Liver (tissue), 9 donors: ENCODE measurements around the gene TYW1. TPM values are rescaled to one million over a fixed set of nuclear protein-coding genes. Genes with fewer than 3 reads are reported as not detected.

Experiments
- DNase-seq: peaks from one replicate; pipeline ENCODE4 v3.0.0-alpha.2; 2017; ENCODE audit warnings: low spot score
- H3K27ac ChIP-seq, 2 donors: one replicate each; pipeline ENCODE4 v1.7.0; 2013; ENCODE audit warnings: inconsistent platforms in 2 of 2, low read length in 2 of 2, control low read depth in 1 of 2, low read depth in 1 of 2, mild to moderate bottlenecking in 1 of 2
- H3K27me3 ChIP-seq, 4 donors: one replicate each; pipeline versions ENCODE4 v1.6.1 to v1.7.0; 2013; ENCODE audit warnings: low read length in 3 of 4, inconsistent platforms in 1 of 4, mild to moderate bottlenecking in 1 of 4, moderate library complexity in 1 of 4; ENCODE audit not compliant: control insufficient read depth in 4 of 4, insufficient read depth in 4 of 4
- H3K36me3 ChIP-seq, 4 donors: one replicate each; pipeline versions ENCODE4 v1.6.1 to v1.7.0; 2013; ENCODE audit warnings: low read length in 3 of 4, mild to moderate bottlenecking in 3 of 4, low read depth in 1 of 4, moderate library complexity in 1 of 4; ENCODE audit not compliant: control insufficient read depth in 4 of 4, insufficient read depth in 3 of 4
- H3K4me1 ChIP-seq, 4 donors: one replicate each; pipeline versions ENCODE4 v1.6.1 to v1.7.0; 2013; ENCODE audit warnings: low read length in 3 of 4, mild to moderate bottlenecking in 3 of 4, moderate library complexity in 1 of 4; ENCODE audit not compliant: control insufficient read depth in 4 of 4, insufficient read depth in 4 of 4
- H3K4me3 ChIP-seq, 3 donors: one replicate each; pipeline versions ENCODE4 v1.6.1 to v1.7.0; 2013; ENCODE audit warnings: low read length in 3 of 3, control low read depth in 1 of 3, low read depth in 1 of 3, mild to moderate bottlenecking in 1 of 3
- H3K9ac ChIP-seq, 2 donors: one replicate each; pipeline ENCODE4 v1.7.0; 2013; ENCODE audit warnings: low read length in 2 of 2, mild to moderate bottlenecking in 2 of 2, moderate library complexity in 2 of 2, control low read depth in 1 of 2, low read depth in 1 of 2
- H3K9me3 ChIP-seq, 4 donors: one replicate each; pipeline versions ENCODE4 v1.6.1 to v1.7.0; 2013; ENCODE audit warnings: low read length in 3 of 4; ENCODE audit not compliant: control insufficient read depth in 4 of 4
- EGR1 ChIP-seq, 2 donors: IDR thresholded peaks; 2 replicates each; pipeline ENCODE4 v1.6.1; 2016 to 2018; ENCODE audit warnings: antibody characterized with exemption in 2 of 2, low read depth in 2 of 2
- FOXA1 ChIP-seq: IDR thresholded peaks from 2 replicates; pipeline ENCODE4 v1.6.1; 2016; ENCODE audit warnings: antibody characterized with exemption
- FOXA2 ChIP-seq: IDR thresholded peaks from 2 replicates; pipeline ENCODE4 v1.6.1; 2016; ENCODE audit warnings: antibody characterized with exemption
- HNF4A ChIP-seq, 2 donors: conservative IDR thresholded peaks; 2 replicates each; pipeline ENCODE4 v1.6.1; 2016; ENCODE audit warnings: antibody characterized with exemption in 2 of 2, mild to moderate bottlenecking in 2 of 2
- HNF4G ChIP-seq: IDR thresholded peaks from 2 replicates; pipeline ENCODE4 v1.6.1; 2016; ENCODE audit warnings: antibody characterized with exemption
- JUND ChIP-seq, 2 donors: IDR thresholded peaks; 2 replicates each; pipeline ENCODE4 v1.6.1; 2016; ENCODE audit warnings: antibody characterized with exemption in 2 of 2
- MAX ChIP-seq: IDR thresholded peaks from 2 replicates; pipeline ENCODE4 v1.6.1; 2016; ENCODE audit warnings: antibody characterized with exemption
- NR2F2 ChIP-seq: IDR thresholded peaks from 2 replicates; pipeline ENCODE4 v1.6.1; 2016; ENCODE audit warnings: antibody characterized with exemption
- RAD21 ChIP-seq, 2 donors: IDR thresholded peaks; 2 replicates each; pipeline ENCODE4 v1.6.1; 2016; ENCODE audit warnings: antibody characterized with exemption in 2 of 2, mild to moderate bottlenecking in 2 of 2
- REST ChIP-seq: IDR thresholded peaks from 2 replicates; pipeline ENCODE4 v1.6.1; 2016; ENCODE audit warnings: antibody characterized with exemption, mild to moderate bottlenecking
- RXRA ChIP-seq, 2 donors: IDR thresholded peaks; 2 replicates each; pipeline ENCODE4 v1.6.1; 2017 to 2018; ENCODE audit warnings: antibody characterized with exemption in 2 of 2, mild to moderate bottlenecking in 1 of 2
- SP1 ChIP-seq: IDR thresholded peaks from 2 replicates; pipeline ENCODE4 v1.6.1; 2018; ENCODE audit warnings: antibody characterized with exemption, mild to moderate bottlenecking
- TAF1 ChIP-seq: conservative IDR thresholded peaks from 2 replicates; pipeline ENCODE4 v1.6.1; 2016; ENCODE audit warnings: antibody characterized with exemption, mild to moderate bottlenecking
- YY1 ChIP-seq: IDR thresholded peaks from 2 replicates; pipeline ENCODE4 v1.6.1; 2016; ENCODE audit warnings: antibody characterized with exemption, mild to moderate bottlenecking
- ZBTB33 ChIP-seq: IDR thresholded peaks from 2 replicates; pipeline ENCODE4 v1.6.1; 2016; ENCODE audit warnings: antibody characterized with exemption
- WGBS: extraction: QIAGEN DNeasy Blood & Tissue Kit; methylation state at CpG from one replicate; pipeline ENCODE4 v1.1.7; 2013; 5-methylcytosine and 5-hydroxymethylcytosine counted together
- polyA plus RNA-seq, 2 donors: library from polyadenylated mRNA; stranded (reverse) in 1 of 2; unstranded in 1 of 2; fragments of 200-250 nt in 1 of 2; fragments of >200 nt in 1 of 2; fragmentation: Nextera tagmentation in 1 of 2; extraction: Ambion mirVana in 1 of 2; gene quantifications; one replicate each; pipeline versions ENCODE4 v1.2.1 to v1.2.3, GENCODE V29; 2013 to 2015
- total RNA-seq, 2 donors: library from RNA; depleted of rRNA; stranded (reverse); fragments of >200 nt; gene quantifications; one replicate each; pipeline ENCODE4 v1.2.3, GENCODE V29; 2014
- TF ChIP-seq, protein P1 (sequence below): IDR thresholded peaks from 2 replicates; pipeline ENCODE4 v1.6.1; 2016; ENCODE audit warnings: antibody characterized with exemption
- donor health status: healthy.
- donor health status: healthy.
- donor health status: healthy.
- donor health status: healthy.
- donor health status: healthy.

The TYW1 gene
- total and polyA plus RNA-seq, 4 donors = 6.7 to 16.6 (median 9.9) TPM

DNA sequence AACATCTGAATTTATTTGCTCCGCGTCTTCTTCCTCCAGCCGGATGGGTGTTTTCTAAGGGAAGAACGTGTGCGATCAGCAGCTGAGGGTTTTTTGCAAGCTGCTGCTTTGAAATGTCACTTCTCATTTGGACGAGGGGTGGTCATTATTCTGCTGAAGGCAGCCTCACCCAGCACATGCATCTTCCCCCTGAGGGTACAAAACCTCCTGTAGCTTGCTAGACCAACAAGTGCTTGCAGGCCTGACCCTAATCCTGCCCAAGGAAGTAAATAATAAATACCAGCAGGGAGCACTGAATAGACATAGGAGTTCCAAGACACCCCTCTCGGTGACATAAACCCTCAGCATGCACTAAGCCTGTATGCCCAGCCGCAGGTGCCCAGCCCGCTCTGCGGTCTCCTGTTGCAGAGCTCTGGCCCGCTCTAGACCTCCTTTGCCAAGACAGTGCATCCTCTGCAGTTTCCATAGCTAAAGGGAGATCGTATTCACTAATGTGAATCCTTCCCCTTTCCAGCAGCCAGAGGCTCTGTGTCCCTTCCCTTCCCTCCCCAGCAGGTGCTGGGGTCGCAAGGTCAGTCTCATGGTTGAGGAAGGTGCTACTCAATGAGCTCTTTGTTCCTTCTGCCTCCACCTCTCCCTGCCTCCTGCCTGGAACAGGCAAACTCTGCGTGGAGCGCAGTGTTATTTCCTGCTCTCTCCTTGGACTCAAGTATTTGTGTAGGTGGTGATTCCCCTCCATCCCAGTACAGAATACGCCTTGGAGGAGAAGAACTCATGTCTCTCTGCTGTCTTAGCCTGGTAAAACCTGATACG lies 37.9 kb upstream of the TYW1 start:
- Histone ChIP-seq H3K27me3 (no peaks in the 10 kb centered on the region), H3K4me3 (no peak overlapping the region), H3K27ac (no peak overlapping the region), H3K9me3 (no peaks in the 10 kb centered on the region), H3K9ac (no peak overlapping the region), H3K4me1 (no peaks in the 10 kb centered on the region), H3K36me3 (peaks cover 11 to 50% (median 31%) of the 10 kb centered on the region in 4 donors)
- TF ChIP-seq SP1 = no peak
- no peak for TF ChIP-seq NR2F2
- no peak for TF ChIP-seq MAX
- no peak for TF ChIP-seq HNF4G
- no peak for TF ChIP-seq TAF1
- TF ChIP-seq, protein P1, sequence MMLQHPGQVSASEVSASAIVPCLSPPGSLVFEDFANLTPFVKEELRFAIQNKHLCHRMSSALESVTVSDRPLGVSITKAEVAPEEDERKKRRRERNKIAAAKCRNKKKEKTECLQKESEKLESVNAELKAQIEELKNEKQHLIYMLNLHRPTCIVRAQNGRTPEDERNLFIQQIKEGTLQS = no peak
- TF ChIP-seq FOXA2 = no peak
- TF ChIP-seq FOXA1 = no peak
- TF ChIP-seq EGR1 (IDR thresholded peaks at IDR 0.05; ENCODE audit: low read depth in 2 of 2) = no peak
- TF ChIP-seq ZBTB33 = no peak
- TF ChIP-seq HNF4A (conservative IDR thresholded peaks at IDR 0.05) = no peak
- 94% methylated on average over 17 of the region's 17 CpGs for WGBS
- no peak for DNase-seq

DNA sequence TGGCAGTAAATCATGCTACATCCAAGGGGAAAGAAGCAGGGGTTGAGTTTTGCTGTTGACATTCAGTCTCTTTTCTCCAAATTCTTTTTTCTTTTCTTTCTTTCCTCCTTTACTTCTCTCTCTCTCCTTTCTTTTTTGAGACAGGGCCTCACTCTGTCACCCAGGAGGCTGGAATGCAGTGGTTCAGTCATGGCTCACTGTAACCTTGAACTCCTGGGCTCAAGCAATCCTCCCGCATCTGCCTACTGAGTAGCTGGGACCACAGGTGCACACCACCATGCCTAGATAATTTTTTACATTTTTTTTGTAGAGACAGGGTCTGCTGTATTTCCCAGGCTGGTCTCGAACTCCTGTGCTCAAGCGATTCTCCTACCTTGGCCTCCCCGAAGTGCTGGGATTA lies 36.4 kb upstream of the TYW1 start:
- H3K27ac ChIP-seq = no peak overlapping the region
- no peak for TF ChIP-seq YY1
- no peak for TF ChIP-seq ZBTB33
- no peaks in the 10 kb centered on the region for H3K27me3 ChIP-seq
- DNase-seq = no peak
- 97% methylated on average over 4 of the region's 4 CpGs for WGBS
- H3K36me3 ChIP-seq = peaks cover 6 to 39% (median 21%) of the 10 kb centered on the region in 4 donors
- H3K9me3 ChIP-seq = no peaks in the 10 kb centered on the region
- no peaks in the 10 kb centered on the region for H3K4me1 ChIP-seq
- H3K9ac ChIP-seq = no peak overlapping the region
- no peak overlapping the region for H3K4me3 ChIP-seq

DNA sequence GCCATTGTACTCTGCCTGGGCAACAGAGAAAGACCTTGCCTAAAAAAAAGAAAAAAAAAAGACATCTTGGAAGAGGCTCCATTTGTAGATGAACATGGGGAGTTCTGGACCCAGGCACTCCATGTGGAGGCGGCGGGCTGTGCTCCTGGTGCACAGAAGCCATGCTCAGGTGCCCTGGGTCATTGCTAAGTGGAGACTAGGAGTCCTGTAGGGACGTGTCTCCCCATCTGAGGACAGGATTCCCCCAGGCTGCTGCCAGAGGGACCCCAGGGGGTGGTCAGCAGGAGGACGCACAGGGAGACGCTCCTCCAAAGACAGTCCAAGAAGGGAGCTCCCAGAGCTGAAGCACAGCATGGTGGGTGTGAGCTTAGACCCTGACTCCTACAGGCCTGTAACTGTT lies 35.5 kb upstream of the TYW1 start:
- 97% methylated on average over 5 of the region's 5 CpGs for WGBS
- Histone ChIP-seq H3K4me1 (no peaks in the 10 kb centered on the region), H3K27me3 (no peaks in the 10 kb centered on the region), H3K36me3 (peaks cover 2 to 30% (median 14%) of the 10 kb centered on the region in 4 donors), H3K27ac (no peak overlapping the region), H3K9ac (no peak overlapping the region), H3K9me3 (no peaks in the 10 kb centered on the region), H3K4me3 (no peak overlapping the region)
- no peak for DNase-seq
- no peak for TF ChIP-seq MAX
- no peak for TF ChIP-seq ZBTB33
- TF ChIP-seq FOXA2 = no peak
- no peak for TF ChIP-seq SP1
- TF ChIP-seq RXRA (IDR thresholded peaks at IDR 0.05) = no peak
- TF ChIP-seq EGR1 (IDR thresholded peaks at IDR 0.05; ENCODE audit: low read depth in 2 of 2) = no peak
- TF ChIP-seq JUND (IDR thresholded peaks at IDR 0.05) = no peak
- TF ChIP-seq REST = no peak
- no peak for TF ChIP-seq RAD21 (IDR thresholded peaks at IDR 0.05)
- TF ChIP-seq YY1 = no peak
